COLO668 (cell line): ENCODE data around the gene CCDC68.
"Not testable (repeated sequence)": the region's sequence is repeated elsewhere in the genome, so short reads cannot be mapped to it uniquely, and the experiment has no call there.

Source experiments
- DNase-seq: peaks from one replicate; lab custom pipeline; 2025; ENCODE audit not compliant: unreplicated experiment; lab: John Stamatoyannopoulos, UW

CCDC68 gene, protein sequence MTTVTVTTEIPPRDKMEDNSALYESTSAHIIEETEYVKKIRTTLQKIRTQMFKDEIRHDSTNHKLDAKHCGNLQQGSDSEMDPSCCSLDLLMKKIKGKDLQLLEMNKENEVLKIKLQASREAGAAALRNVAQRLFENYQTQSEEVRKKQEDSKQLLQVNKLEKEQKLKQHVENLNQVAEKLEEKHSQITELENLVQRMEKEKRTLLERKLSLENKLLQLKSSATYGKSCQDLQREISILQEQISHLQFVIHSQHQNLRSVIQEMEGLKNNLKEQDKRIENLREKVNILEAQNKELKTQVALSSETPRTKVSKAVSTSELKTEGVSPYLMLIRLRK

DNA sequence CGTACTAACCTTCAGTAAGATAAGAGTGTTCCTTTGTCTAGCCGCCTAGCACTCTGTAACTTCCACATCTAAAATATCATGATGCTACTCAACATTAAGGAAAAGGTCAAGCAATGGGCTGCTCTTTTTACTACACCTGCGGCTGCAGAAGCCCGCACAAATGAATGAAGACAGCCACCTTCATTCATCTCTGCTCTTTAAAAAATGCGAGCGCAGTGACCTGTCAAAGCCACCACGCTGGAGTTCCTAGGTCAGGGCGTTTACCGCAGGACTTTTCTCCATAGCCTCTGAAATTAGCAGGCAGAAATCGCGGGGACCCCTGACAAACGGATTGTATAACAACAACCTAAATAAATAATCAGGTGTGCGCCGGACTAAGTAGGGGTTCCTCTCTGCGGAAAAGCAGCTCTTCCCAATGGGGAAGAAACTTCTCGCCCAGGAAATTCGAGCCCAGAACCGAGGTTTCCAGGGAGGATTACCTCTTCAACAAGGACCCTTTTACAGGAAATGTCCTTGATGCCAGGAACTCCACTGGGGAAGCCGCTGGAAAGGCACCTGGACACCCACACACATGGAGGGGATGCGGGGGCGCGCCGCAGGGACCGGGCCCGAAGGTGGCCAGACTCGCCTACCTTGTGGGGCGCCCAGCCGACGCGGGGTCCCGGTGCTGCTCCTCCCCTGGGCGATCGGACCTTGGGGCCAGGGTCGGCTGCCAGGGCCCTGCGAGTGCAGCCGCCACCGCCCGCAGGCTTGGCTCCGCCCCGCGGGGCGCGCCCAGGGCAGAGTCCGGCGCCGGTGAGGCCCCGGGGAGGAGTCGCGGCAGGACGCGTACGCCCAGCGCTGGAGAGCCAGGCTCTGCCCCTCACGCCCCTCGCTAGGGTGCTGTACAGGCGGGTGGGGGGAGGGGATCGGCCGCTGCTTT is at the start of gene CCDC68:
TSS of gene CCDC68 (minus strand) at position 758 of the 922 bp plus-strand sequence. CDS start 16,670 bp downstream, outside the sequence.
- DNase-seq: peak; percentile 75

DNA sequence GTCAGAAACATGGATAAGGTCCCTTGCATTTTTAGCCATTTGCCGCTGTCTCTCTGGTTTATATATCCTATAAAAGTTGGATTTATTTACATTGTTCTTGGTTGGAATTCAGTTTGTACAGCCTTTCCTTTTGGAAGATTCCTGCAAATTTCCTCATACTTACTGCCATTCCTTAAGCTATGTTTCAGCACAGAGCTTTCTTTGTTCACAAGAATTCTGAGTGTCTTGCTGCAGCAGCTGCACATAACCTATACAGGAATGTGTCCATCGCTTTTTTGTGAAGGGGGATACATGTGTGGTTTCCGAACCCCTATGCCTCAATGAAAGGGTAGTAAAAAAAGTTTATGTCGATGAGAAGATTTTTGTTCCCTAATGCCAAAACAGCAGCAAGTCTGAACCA is 48.3 kb upstream of the CCDC68 start:
- DNase-seq: no peak

DNA sequence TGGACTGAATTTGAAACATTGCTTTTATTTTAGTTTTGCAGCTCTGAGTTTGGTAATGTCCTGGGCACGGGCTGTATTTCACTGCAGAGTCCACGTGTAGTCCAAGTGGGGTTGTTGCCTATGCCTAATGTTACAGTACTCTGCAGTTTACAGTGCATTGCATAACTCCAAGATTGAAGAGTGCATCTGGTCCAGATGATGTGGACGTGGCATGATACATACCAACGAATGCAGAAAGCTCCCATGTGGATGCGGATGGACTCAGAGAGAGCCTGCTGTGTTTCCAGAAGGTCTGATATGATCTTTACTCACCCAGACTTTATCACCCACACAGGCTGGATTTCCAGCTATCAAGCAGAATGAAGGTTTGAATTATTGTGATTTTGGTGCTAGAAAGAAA is 44.4 kb upstream of the CCDC68 start:
- no peak for DNase-seq

DNA sequence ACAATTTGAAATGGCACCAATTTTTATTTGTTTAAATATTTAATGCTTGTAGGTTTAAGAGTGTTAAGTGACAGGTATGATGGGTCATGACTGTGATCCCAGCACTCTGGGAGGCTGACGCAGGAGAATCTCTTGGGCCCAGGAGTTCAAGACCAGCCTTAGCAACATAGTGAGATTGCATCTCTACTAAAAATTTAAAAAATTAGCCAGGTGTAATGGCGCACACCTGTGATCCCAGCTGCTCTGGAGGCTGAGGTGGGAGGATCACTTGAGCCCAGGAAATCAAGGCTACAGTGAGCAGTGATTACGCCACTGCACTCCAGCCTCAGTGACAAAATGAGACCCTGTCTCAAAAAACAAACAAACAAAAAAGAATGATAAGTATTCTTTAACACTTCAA is 43.0 kb upstream of the CCDC68 start:
- DNase-seq: no peak

DNA sequence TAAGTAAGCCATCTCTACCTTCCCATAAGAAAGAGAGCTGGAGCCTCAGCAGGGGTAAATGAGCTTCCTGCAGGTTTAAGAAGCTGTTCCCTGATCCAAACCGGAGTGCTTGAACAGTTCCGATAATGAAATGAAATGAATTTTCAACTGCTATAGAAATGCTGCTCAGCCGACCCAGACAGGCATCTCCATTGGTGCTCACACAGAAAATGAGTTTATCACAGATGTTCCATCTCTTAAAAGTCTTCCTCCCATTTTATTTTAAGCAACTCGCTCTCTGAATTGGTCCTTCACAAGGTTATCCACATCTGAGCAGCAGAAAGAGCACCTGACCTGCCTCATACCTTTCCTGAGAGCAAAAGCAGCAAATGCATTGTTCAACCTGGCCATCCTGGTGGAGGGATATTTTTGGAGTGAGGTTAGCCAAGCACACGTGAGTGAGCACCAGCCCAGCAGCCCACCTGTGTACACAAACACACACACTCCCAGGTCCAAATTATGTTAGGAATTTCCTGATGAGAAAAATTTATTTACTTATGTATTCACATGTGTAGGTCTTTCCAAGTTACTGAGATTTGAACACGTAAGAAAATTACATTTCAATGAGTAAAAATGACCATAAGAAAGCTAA is 42.2 kb upstream of the CCDC68 start:
- no peak for DNase-seq

DNA sequence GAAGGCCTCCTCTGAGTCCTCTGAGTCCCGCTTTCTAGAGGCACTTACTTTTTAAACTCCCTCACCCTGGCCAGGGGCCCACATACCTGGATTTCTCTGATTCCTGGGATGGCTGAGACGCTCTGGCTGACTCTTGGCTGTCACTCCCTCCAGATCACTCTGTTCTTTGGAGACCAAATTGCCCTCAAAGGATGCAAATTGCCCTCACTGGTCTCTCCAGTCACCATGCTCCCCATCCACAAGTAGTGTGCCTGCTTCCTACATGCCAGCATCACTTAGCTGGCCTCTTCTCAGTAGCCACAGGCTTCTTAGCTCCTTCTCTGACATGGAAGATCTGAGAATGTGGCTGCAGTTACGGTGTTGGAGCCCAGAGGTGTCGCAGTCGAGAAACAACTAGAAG is 41.3 kb upstream of the CCDC68 start:
- DNase-seq: no peak

DNA sequence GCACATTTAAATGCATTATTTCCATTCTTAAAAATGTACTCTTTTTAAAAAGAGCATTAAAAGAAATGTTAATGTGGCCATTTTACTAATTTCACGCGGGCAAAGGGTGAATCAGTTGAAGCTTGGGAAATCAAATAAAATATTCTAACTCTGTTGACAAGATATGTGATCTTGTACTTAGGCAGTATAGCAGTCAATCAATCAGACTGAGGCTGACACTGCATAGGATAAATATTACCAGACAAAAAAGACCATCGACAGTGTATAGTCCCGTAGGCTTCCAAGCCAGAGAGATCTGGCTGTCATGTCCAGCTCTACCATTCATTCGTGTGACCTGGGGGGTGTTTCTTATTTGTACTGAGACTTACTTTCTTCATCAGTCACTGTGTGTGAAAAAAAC is 39.8 kb upstream of the CCDC68 start:
- no peak for DNase-seq

DNA sequence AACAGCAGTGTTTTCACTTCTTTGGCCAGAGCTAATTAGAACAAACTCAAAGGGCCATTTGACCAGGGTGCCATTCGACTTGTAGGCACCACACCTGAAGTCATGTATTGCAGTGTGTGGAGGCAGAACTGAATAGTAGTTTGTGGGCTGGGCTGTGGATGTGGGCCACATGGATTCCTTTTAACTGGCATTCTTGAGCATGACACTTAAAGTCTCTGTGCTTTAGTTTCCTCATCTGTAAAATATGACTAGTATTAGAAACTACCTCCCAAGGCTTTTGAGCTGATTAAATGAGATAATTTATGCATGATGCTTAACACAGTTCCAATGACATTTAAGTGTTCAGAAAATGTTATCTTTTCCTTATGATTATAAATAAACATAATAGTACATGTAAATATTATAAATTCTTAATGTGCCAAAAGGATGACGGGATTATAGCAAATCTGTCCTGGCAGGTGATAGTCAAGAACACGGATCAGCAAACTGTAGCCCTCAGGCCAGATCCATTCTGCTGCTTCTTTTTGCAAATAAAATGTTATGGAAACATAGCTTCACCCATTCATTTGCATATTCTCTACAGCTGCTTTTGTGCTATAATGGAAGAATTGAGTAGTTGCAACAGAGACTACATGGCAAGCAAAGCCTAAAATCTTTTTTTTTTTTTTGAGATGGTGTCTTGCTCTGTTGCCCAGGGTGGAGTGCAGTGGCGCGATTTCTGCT is 36.3 kb upstream of the CCDC68 start:
- no peak for DNase-seq

DNA sequence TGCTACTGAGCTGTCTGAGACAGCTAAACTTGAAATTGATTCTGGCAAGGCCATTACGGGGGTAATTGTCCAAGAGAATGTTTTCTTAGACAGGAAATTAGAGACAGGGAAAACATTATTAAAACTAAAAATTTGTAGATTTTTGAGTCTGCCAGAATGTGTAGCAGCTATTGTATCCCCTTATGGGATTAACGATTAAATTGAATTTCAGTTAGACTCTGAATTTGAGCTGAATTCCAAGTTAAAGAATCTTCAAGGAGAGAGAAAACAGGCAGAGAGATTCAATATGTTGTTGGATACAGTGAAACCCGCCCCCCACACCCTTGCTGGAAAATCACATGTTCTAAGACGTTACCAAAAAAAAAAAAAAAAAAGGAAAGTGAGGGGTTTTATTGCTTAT is 32.7 kb upstream of the CCDC68 start:
- DNase-seq: no peak

DNA sequence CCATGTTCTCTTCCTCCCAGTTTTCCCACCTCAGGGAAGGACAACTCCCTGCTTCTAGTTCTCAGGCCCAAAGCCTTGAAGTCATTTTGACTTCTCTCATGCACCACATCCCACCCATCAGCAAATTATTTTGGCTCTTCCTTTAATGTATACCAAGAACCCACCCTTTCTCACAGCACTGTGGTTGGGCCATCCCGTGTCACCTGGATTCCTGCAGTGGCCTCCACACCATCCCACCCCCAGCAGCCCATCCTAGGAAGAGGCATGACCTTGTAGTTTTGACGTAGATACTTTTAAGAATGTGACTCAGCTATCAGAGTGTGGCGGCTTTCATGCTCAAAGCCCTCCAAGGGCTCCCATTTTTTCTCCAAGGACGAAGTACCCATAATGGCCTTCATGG is 25.6 kb upstream of the CCDC68 start:
- DNase-seq: no peak

DNA sequence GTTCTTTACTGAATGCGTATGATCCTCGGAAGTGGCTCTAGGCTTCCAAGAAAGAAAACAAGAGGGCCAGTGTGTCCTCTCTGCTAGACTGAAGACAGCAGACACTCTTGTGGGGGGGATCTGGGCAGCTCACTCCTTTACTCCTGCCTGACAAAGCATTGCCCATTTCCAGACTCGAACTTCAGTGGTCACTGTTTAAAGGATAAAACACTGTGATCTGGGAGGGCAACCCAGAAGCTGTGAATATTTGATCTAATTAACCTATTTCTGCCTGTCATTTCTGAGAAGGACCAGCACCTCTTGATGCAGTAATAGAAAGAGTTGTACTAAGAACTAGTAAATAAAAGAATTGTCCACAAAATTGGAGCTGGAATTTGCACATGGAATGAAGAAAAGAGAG is 24.5 kb upstream of the CCDC68 start:
- DNase-seq: no peak

DNA sequence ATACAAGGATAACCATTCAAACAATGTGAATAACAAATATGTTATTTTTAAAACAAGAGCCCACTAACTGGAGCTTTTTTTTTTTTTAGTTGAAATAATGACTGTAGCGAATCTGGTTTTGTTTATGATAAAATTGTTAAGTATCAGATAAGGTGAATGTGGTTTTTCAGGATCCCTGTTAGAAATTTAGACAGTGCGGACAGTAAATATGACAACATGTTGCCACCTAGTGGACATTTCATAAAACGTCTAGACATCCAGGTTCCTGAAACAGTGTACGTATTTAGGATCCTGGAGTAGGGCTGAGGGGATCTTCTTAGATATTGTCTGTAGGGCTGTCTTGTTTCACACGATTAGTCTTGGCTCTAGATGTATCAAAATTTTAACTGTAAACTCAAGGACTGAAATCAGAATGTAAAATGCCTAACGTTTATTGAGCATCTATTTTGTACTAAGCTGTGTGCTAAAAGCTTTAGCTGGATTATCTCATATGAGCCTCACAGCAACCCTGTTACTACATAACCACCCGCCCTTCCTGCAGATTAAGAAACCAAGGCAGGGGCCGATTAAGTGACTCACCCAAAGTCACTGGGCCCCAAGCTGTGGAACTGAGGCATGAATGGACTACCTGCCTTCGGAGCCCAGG is 23.9 kb upstream of the CCDC68 start:
- no peak for DNase-seq

DNA sequence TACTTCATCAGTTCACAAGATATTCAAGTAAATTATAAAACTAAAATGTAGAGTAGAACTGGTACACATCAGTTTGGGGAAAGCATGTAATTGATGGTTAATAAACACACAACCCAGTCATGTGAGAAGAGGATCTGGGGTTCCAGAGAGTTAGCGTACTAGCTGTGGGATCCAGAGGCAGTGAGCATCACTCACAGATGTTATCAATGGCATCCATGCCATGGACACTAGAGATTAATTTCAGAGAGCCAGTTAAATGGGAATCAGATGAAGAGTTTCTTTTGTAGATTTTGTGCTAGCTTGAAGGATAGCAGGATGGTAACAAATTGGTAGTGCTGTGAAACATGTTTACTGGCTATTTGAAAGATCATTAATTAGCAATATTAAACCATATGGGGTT is 21.8 kb upstream of the CCDC68 start:
- DNase-seq: no peak

DNA sequence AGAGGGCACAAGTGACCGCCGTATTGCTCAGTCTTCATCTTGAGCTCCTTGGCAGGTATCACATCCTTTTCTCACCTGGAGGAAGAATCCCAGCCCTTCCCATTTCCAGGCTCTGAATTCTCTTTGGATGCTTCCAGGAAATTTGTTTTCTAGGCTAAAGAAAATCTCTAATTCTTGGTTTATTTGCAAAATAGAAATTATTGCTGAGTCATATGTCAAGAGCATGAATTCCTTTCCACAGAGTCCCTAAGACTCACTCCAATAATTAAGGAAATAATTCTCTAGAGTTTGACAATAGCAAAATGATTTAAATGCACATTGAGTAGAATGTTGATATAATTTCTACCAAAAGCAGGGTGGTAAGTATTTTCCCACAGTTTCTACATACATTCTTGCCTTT is 16.3 kb upstream of the CCDC68 start:
- DNase-seq: no peak

DNA sequence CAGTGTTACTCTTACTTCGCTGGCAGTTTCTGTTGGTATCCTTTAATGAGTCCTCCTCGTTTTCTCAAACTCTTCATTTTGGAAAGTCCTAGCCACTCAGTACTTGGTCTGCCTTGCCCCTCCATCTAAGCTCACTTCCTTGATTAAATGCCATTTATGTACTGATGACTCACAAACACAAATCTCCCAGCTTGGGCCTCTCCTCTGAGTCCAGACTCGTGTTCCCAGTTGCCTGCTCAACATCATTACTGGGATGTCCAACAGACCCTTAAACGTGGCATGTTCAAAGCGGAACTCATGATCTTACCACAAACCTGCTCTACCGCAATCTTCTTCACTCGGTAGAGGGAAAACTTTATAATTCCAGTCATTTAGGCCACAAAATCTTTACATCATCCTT is 13.8 kb upstream of the CCDC68 start:
- no peak for DNase-seq

DNA sequence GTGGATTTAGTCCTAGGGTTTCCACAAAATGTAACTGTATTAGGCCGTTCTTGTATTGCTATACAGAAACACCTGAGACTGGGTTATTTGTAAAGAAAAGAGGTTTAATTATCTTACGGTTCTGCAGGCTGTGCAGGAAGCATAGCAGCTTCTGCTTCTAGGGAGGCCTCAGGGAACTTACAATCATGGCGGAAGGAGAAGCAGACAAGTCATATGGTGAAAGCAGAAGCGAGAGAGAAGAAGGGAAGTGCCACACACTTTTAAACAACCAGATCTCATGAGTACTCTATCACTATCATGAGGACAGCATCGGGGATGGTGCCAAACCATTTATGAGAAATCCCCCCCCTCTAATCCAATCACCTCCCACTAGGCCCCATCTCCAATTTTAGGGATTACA is 9.5 kb upstream of the CCDC68 start:
- no peak for DNase-seq

DNA sequence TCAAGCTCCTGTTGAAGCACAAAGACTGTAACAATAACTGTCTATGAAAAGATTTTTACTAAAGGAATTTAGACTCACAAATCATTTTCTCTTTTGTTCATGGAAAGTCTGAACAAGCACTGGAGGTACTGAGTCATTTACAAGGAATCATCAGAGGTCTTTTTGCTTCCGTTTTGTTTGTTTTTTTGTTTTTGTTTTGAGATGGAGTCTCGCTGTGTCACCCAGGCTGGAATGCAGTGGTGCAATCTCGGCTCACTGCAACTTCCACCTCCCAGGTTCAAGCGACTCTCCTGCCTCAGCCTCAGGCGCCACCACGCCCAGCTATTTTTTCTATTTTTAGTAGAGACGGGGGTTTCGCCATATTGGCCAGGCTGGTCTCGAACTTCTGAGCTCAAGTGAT is 9.0 kb upstream of the CCDC68 start:
- not testable (repeated sequence) for DNase-seq

DNA sequence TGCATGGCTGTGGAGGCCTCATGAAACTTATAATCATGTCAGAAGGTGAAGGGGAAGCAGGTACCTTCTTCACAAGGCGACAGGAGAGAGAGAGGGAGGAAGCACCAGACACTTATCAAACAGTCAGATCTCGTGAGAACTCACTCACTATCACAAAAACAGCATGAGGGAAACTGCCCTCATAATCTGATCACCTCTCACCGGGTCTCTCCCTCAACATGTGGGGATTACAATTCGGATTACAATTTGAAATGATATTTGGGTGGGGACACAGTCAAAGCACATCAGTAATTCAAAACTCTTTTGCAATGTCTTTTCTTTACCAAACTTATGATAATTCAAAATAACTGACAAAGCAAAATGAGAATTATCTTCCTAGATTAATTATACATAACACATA is 8.5 kb upstream of the CCDC68 start:
- DNase-seq: no peak

DNA sequence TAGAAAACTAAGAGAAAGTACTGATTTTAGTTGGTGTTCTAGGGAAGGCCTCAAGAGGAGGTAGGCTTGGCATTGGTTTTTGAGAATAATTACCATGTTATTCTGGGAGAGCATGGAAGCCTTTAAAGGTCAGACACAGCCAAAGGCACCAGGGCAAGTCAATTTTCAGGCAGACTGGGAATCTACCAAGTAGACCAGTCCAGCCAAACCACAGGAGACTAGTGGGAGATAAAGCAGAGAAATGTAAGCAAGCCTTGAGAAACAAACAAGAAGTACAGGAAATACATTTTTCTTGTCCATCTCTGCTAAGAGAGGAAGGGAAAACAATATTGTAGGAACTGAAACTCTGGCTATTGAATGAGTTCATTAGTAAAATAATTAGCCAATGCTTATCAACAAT is 5.5 kb upstream of the CCDC68 start:
- DNase-seq: no peak

DNA sequence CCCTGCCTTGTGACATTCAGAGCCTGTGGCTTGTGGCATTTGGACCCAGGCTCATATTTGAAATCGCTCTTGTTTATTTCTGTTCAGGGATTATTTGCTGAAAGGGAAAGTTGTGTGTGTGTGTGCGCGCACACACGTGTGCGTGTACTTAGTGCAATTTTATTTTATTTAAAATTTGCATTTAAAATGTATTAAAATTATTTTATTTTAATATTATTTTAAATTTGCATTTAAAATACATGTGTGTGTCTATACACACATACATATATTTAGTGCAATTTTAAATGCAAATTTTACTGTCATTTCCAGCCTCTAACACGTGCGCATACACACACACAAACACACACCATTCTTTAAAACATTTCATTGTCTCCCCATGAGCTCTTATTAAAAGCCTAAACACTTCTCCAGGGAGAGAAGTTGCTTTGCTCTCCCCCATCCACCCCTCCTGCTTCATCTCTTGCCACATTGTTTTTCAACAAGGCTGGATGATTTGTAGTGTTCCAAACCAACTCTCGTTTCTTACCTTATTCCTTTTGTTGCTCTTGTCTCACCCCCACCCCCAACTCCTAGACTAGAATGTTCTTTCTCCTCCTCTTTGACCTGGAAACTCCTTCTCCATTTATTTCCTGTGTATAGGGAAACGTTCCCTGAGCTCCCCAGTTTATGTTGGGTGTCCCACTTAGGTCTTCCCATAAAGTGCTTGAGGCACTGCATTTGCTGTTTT is 3.8 kb upstream of the CCDC68 start:
- no peak for DNase-seq
